Lower leg skin (tissue), 3 donors: ENCODE measurements around the gene CD109.

Experiments used
- POLR2A ChIP-seq, 2 donors: fragments of 450-650 bp; IDR thresholded peaks; one replicate each; pipeline ENCODE4 v1.6.1; 2016 to 2017; ENCODE audit warnings: antibody characterized with exemption in 2 of 2, mild to moderate bottlenecking in 1 of 2, moderate library complexity in 1 of 2
- TF ChIP-seq, protein P1 (sequence below), 3 donors: fragments of 450-650 bp; IDR thresholded peaks; one replicate each; pipeline ENCODE4 v1.5.1; 2016; ENCODE audit warnings: antibody characterized with exemption in 3 of 3, mild to moderate bottlenecking in 3 of 3, moderate library complexity in 2 of 3

DNA sequence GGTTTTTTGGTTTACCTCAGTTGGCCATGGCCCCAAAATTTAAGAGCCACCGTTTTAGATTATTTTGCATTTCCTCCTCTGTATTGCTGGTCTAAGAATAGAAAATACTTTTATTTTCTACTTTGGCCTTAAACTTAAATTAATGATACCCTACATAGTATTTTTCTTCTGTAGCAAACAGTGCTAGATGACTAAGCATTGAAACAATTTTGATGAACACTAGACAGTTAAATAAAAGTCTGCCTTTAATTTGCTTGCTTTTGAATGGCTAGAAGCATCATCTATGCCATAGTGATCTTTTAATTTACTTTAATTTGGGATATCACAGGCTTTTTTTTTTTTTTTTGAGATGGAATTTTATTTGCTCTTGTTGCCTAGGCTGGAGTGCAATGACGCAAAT is 106.4 kb downstream of the CD109 start:
- TF ChIP-seq, protein P1, sequence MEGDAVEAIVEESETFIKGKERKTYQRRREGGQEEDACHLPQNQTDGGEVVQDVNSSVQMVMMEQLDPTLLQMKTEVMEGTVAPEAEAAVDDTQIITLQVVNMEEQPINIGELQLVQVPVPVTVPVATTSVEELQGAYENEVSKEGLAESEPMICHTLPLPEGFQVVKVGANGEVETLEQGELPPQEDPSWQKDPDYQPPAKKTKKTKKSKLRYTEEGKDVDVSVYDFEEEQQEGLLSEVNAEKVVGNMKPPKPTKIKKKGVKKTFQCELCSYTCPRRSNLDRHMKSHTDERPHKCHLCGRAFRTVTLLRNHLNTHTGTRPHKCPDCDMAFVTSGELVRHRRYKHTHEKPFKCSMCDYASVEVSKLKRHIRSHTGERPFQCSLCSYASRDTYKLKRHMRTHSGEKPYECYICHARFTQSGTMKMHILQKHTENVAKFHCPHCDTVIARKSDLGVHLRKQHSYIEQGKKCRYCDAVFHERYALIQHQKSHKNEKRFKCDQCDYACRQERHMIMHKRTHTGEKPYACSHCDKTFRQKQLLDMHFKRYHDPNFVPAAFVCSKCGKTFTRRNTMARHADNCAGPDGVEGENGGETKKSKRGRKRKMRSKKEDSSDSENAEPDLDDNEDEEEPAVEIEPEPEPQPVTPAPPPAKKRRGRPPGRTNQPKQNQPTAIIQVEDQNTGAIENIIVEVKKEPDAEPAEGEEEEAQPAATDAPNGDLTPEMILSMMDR (IDR thresholded peaks at IDR 0.05), result no peak
- TF ChIP-seq POLR2A (IDR thresholded peaks at IDR 0.05), result no peak
